GM12874 (cell line): ENCODE results near the gene MXI1.

ENCODE experiments used
- TF ChIP-seq, protein P1 (sequence below): IDR thresholded peaks from 2 replicates; pipeline ENCODE4 v1.5.1; 2011; ENCODE audit warnings: low read depth, mild to moderate bottlenecking, control low read depth, low read length, moderate library complexity; ENCODE audit not compliant: insufficient read depth

MXI1 gene

GRCh38 chr10:110335314-110336064 lies 128.1 kb downstream of the MXI1 start:
- TF ChIP-seq, protein P1, sequence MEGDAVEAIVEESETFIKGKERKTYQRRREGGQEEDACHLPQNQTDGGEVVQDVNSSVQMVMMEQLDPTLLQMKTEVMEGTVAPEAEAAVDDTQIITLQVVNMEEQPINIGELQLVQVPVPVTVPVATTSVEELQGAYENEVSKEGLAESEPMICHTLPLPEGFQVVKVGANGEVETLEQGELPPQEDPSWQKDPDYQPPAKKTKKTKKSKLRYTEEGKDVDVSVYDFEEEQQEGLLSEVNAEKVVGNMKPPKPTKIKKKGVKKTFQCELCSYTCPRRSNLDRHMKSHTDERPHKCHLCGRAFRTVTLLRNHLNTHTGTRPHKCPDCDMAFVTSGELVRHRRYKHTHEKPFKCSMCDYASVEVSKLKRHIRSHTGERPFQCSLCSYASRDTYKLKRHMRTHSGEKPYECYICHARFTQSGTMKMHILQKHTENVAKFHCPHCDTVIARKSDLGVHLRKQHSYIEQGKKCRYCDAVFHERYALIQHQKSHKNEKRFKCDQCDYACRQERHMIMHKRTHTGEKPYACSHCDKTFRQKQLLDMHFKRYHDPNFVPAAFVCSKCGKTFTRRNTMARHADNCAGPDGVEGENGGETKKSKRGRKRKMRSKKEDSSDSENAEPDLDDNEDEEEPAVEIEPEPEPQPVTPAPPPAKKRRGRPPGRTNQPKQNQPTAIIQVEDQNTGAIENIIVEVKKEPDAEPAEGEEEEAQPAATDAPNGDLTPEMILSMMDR: no peak

GRCh38 chr10:110336111-110336721 lies 128.8 kb downstream of the MXI1 start:
- TF ChIP-seq, protein P1: no peak
